CD4-positive, alpha-beta T cell treated with Interleukin-6 at 100 ng/mL for 8 hours (primary cell): Measurements from ENCODE around the gene ADARB2.
"Not testable (repeated sequence)": the region's sequence is repeated elsewhere in the genome, so short reads cannot be mapped to it uniquely, and the experiment has no call there.

Experiments
- DNase-seq: peaks from one replicate; pipeline ENCODE4 v3.0.0-alpha.2; 2020; ENCODE audit warnings: mixed read lengths, low spot score

The ADARB2 gene

DNA sequence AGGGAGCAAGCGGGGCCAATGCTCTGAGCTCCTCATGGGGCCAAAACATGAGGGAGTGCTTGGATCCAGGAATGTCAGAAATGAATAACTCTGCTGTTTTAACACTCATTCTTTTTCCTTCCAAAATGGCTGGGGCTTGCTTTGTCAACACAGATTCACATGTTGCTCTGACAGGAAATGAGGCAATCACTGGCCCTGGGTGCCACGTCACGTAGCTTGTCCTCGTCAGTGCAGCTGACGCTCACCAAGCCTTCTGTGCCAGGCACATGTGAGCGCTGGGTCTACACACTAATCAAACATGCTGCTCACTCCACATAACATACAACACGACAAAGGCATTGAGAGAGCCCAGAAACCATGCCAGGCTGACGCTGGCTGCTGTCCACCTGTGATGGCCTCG lies 482.2 kb downstream of the ADARB2 start:
- DNase-seq = no peak

DNA sequence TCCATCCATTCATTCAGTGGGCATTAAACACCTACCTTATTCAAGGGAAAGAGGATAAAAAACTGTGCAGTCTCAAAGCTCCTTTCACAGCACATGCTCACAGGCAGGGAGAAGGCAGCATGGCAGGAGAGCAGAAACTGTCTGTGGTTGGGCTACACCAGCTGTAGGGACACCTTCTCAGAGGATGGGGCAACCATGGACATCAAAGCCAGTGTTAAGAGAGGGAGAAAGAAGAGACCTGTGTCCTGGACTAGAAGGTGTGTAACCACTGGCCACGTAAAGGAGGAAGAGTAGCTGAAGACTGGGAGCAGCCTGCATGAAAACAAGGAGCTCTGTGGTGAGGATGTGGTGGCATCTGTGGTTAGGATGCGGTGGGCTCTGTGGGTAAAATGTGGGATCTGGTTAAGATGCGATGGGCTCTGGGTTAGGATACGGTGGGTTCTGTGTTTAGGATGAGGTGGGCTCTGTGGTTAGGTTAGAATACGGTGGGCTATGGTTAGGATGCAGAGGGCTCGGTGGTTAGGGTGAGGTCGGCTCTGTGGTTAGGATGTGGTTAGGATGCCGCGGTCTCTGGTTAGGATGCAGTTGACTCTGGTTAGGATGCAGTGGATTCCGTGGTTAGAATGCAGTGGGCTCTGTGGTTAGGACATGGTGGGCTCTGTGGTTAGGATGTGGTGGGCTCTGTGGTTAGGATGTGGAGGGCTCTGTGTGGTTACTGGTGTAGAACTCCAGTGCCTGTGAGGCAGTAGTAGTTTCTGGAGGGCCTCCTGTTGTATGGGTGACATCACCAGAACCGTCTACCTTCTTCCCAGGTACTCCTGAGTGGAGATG lies 483.6 kb downstream of the ADARB2 start:
- DNase-seq = no peak

DNA sequence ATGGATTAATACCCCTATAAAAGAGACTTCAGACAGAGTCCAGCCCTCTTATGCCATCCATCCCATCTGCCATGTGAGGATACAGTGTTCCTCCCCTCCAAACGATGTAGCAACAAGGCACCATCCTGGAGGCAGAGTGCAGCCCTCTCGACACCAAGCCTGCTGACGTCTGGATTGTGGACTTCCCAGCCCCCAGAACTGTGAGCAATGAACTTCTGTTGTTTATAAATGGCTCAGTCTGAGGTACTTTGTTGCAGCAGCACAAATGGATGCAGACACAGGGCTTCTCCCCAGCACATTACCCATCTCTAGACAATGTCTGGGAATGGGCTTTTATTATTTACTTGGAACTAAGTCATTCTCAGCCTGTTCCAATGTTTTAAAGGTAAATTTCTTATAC lies 485.6 kb downstream of the ADARB2 start:
- no peak for DNase-seq

GRCh38 chr10:1249142-1249920 lies 488.0 kb downstream of the ADARB2 start:
- no peak for DNase-seq

GRCh38 chr10:1248262-1248630 lies 489.1 kb downstream of the ADARB2 start:
- DNase-seq = not testable (repeated sequence)

DNA sequence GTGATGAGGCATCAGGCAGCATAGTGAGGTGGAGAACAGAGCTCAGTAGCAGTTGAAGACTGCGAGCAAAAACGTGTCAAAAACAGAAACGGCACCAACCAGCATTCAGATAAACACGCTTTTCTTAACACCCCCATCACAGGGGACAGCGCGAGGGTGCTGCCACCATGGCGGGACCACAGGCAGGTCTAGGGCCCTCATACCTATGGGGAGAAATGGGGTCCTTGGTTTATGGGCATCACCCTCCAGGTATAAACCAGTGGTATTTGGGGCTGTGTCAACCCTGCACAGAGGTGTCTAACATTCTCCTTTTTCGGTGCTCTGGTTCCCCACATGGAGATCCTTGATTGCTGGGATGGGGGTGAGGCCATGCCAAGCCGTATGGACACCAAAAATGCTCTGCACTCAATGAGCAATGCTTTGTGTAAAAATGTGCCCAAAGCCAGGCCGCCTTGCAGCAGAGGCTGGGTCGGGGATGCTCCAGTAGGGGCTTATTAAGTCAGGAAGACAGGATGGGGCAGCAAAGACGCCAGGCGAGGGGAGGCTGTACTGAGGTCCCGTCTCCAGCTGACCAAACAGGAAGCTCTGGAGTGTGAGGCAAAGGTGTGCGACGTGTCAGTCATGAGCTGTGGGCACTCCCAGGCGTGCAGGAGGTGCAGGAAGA lies 489.6 kb downstream of the ADARB2 start:
- DNase-seq = no peak

DNA sequence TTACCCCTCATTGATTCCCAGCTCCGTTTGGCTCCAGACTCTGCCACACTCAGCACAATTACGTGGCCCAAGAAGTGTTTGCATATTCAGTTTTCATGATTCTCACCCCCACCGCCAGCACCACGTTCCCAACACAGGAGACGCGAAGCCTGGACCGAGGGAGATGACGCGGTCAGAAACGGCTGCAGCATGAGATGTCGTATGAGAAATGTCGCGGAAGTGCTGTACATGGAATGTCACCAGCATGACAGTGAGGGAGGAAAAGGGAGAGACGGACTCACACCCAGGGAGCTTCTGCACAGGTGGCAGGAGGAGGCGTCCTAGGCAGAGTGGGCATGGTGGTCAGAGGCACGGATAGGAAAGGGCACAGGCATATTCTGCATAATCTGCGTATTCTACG lies 492.8 kb downstream of the ADARB2 start:
- DNase-seq = no peak

- DNase-seq = no peak
Measured at GRCh38 chr10:1243486-1244234, 493.7 kb downstream of the ADARB2 start.

- no peak for DNase-seq
Measured at GRCh38 chr10:1242975-1243374, 494.4 kb downstream of the ADARB2 start.

DNA sequence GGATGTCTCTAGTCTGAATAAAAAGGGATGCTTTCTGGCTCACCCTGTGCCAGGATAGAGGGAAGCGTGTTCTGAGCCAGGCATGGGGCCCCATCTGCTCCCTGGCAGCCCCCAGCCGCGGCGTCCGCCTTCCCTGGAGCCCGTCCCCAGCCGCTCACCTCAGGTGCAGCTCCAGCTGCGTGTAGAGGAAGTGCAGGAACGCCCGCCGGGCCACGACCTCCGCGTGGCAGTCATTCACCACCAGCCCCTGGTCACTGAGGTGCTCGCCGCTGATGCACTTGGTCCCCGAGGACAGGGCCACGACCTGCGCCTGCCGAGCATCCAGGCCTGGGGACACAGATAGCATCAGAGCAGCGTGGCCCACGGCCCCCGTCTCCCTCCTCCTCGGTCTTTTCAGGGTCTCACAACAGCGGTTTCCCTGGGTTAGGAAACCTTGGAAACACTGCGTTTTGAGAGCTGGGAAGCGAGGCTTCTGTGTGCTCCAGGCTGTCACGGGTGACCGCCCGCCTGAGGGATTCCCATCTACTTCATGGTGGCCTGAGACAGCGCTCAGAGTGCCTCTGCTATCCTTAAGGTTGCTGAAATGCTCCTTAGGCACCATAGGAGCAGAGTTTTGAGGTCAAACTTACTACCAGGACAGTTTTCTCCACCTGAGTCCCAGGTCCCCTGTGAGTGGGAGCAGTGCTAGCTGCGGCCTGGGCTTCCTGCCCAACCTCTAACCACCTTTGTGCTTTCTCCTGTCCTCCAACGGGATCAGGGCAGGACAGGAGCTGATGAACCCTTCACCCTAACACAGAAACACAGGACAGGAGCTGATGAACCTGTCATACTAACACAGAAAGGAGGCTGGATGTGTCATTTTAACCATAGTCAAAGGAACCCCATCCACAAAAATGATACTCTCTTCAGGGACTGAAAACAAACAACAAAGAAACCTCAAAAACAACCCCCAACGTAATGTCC lies 495.1 kb downstream of the ADARB2 start:
- DNase-seq = no peak

- DNase-seq = no peak
Measured at GRCh38 chr10:1241322-1241890, 495.9 kb downstream of the ADARB2 start.

GRCh38 chr10:1240341-1240775 lies 497.0 kb downstream of the ADARB2 start:
- DNase-seq = no peak

- no peak for DNase-seq
Measured at GRCh38 chr10:1233031-1233430, 504.3 kb downstream of the ADARB2 start.

DNA sequence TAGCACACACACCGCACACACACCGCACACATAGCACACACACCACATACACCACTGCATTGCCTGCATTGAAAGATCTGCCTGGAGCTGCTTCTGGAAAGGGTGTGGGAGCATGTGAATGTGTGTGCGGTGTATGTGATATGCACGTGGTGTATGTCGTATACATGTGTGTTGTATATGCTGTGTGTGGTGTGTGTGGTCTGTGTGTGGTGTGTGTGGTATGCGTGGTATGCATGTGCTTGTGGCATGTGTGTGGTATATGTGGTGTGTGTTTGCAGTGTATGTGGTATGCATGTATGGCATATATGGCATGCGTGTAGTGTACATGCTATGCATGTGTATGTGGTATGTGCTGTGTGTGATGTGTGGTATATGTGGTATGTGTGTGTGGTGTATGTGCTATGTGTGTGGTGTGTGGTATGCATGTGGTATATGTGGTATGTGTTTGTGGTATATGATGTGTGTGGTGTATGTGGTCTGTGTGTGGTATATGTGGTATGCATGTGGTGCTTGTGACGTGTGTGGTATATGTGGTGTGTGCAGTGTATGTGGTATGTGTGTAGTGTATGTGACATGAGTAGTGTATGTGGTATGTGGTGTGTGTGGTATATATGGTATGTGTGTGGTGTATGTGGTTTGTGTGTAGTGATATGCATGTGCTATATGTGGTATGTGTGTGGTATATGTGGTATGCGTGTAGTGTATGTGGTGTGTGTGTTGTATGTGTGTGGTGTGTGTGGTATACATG lies 505.0 kb downstream of the ADARB2 start:
- no peak for DNase-seq

- no peak for DNase-seq
Measured at GRCh38 chr10:1230592-1231275, 506.6 kb downstream of the ADARB2 start.

GRCh38 chr10:1230138-1230537 lies 507.2 kb downstream of the ADARB2 start:
- no peak for DNase-seq

DNA sequence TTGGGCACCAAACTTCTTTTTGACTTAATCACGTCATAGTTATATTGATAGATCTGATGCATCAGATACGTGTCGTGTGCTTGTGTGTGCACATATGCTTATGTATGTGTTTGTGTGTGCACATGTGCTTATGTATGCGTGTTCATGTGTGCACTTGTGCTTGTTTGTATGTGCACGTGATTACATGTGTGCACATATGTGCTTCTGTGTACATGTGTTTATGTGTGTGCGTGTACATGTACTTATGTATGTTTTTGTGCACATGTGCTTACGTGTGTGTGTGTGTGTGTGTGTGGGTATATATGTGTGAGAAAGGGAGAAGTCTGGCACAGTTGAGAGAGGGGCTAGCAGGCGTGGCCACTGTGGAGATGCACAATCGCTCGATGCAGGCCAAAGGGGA lies 507.8 kb downstream of the ADARB2 start:
- DNase-seq = no peak

GRCh38 chr10:1229116-1229515 lies 508.2 kb downstream of the ADARB2 start:
- DNase-seq = no peak

DNA sequence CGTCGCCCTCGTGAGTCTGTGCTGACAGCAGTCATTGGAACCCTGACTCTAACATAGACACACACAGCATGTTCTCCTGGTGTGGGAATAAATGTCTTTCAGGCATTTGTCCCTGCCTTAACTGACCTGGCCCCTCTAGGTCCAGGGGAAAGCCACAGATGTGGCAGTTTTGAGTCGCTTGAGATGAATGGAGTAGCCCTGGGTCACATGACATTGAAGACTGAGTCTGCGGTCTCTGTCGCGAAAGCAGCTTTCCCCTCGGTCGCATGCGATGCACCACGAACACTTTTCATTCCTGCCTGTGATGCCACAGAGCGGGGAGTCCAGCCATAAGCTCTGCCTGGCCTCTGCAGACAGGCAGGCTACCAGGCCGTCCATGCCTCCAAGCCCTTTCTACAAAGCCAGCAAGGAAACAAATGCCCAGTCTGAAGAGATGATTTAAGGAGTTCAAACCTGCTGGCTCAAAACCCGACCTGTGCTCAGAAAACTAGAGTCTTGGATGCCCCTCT lies 508.8 kb downstream of the ADARB2 start:
- no peak for DNase-seq
